ENCODE measurements around the gene BHLHE23. TPM values are rescaled to one million over a fixed set of nuclear protein-coding genes. Genes with fewer than 3 reads are reported as not detected.

Gene BHLHE23
- total RNA-seq, 1 donor from 2014 or later = not detected

DNA sequence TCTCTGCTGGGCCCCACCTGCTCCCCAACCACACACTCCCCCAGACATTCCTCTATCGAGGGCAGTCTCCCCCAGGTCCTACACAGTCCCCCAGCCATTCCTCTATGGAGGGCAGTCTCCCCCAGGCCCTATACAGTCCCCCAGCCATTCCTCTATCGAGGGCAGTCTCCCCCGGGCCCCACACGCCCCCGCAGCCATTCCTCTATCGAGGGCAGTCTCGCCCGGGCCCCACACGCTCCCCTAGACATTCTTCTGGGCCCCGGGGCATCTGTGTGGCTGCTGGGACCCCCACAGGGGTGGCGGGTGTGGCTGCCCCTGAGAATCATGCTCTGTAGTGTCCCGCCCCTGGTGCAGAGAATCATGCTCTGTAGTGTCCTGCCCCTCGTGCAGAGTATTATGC is 43.6 kb upstream of the BHLHE23 start:
- Histone ChIP-seq H3K36me3 (ENCODE audit: control insufficient read depth in 3 of 3, insufficient read depth in 3 of 3, low read length in 3 of 3) (no peaks in the 10 kb centered on the region), H3K27me3 (ENCODE audit: control insufficient read depth in 3 of 3, insufficient read depth in 3 of 3, low read length in 3 of 3) (peaks cover 43 to 72% (median 49%) of the 10 kb centered on the region in 3 donors), H3K9me3 (ENCODE audit: control insufficient read depth in 3 of 3, low read length in 3 of 3) (peaks cover 0 to 3% (median 0%) of the 10 kb centered on the region in 3 donors), H3K4me1 (ENCODE audit: control insufficient read depth in 3 of 3, insufficient read depth in 3 of 3, low read length in 3 of 3) (no peaks in the 10 kb centered on the region), H3K9ac (ENCODE audit: low read depth in 1 of 3, low read length in 3 of 3) (no peak overlapping the region), H3K4me3 (ENCODE audit: low read length in 3 of 3) (no peak overlapping the region), H3K27ac (ENCODE audit: low read depth, low read length) (no peak overlapping the region)

DNA sequence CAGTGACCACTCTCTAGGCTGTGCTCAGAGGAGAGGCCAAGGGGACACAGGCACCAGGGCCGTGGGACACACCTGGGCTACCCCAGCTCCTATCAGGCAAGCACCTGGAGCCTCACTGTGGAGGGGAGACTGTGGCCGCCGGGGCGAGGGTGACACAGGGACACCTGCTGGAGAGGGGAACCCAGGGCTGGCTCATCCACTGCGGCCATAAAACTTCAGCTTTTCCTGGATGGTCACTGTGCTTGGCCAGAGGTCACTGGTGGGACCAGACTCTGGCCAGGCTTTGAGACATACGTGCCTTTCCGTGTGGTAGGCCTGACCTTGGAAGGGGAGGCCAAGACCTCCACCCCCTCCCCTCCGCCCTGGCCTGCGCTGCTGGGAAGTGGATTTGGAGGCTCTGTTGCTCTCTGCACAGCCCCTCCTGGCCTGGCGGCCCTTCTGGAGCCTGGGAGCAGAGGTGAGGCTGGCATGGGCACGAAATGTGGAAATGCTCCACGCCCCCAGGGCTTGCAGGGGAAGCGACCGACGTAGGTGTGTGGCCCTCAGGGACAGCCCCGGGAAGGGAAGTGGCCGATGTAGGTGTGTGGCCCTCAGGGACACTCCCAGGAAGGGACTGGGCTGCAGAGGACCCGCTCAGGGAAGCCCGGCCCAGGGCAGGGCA is 42.9 kb upstream of the BHLHE23 start:
- Histone ChIP-seq H3K27ac (ENCODE audit: low read depth, low read length) (no peak overlapping the region), H3K4me1 (ENCODE audit: control insufficient read depth in 3 of 3, insufficient read depth in 3 of 3, low read length in 3 of 3) (no peaks in the 10 kb centered on the region), H3K4me3 (ENCODE audit: low read length in 3 of 3) (no peak overlapping the region), H3K9ac (ENCODE audit: low read depth in 1 of 3, low read length in 3 of 3) (no peak overlapping the region), H3K27me3 (ENCODE audit: control insufficient read depth in 3 of 3, insufficient read depth in 3 of 3, low read length in 3 of 3) (peaks cover 46 to 72% (median 56%) of the 10 kb centered on the region in 3 donors), H3K36me3 (ENCODE audit: control insufficient read depth in 3 of 3, insufficient read depth in 3 of 3, low read length in 3 of 3) (no peaks in the 10 kb centered on the region), H3K9me3 (ENCODE audit: control insufficient read depth in 3 of 3, low read length in 3 of 3) (peaks cover 0 to 3% (median 0%) of the 10 kb centered on the region in 3 donors)

- H3K36me3 ChIP-seq (ENCODE audit: control insufficient read depth in 3 of 3, insufficient read depth in 3 of 3, low read length in 3 of 3) = no peaks in the 10 kb centered on the region
- no peak overlapping the region for H3K9ac ChIP-seq (ENCODE audit: low read depth in 1 of 3, low read length in 3 of 3)
- H3K4me1 ChIP-seq (ENCODE audit: control insufficient read depth in 3 of 3, insufficient read depth in 3 of 3, low read length in 3 of 3) = no peaks in the 10 kb centered on the region
- H3K27ac ChIP-seq (ENCODE audit: low read depth, low read length) = no peak overlapping the region
- peaks cover 0 to 3% (median 0%) of the 10 kb centered on the region in 3 donors for H3K9me3 ChIP-seq (ENCODE audit: control insufficient read depth in 3 of 3, low read length in 3 of 3)
- H3K27me3 ChIP-seq (ENCODE audit: control insufficient read depth in 3 of 3, insufficient read depth in 3 of 3, low read length in 3 of 3) = peaks cover 47 to 76% (median 61%) of the 10 kb centered on the region in 3 donors
- H3K4me3 ChIP-seq (ENCODE audit: low read length in 3 of 3) = no peak overlapping the region
Measured at GRCh38 chr20:63049191-63049518, 42.4 kb upstream of the BHLHE23 start.

DNA sequence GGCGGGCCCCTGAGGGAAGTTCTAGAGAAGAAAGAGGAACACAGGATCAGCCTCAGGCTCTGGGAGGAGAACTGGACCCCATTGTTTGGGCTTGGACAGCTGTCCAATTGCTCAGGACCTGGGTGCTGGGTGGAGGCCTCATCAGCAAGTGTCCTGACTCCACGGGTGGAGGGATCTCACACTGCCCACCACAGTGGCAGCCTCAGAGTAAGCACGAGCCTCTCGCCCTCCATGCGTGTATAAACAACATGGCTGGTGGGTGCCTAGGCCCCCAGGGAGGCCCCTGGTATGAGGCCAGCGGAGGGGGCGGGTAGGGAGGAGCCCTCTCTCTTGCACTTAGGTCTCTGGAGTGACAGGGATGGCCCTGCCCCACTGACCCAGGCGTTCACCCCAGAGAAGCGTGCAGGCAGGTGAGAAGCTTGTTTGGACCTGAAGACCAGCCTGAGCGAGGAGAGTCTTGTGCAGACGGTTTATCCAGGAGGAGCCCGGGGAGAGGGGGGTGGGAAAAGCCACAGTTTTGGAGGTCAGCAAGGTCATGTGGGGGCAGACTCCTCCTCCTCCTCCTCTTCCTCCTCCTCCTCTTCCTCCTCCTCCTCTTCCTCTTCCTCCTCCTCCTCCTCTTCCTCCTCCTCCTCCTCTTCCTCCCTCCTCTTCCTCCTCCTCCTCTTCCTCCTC is 41.9 kb upstream of the BHLHE23 start:
- H3K4me1 ChIP-seq (ENCODE audit: control insufficient read depth in 3 of 3, insufficient read depth in 3 of 3, low read length in 3 of 3) = no peaks in the 10 kb centered on the region

GRCh38 chr20:63047946-63048345 is 41.2 kb upstream of the BHLHE23 start:
- Histone ChIP-seq H3K36me3 (ENCODE audit: control insufficient read depth in 3 of 3, insufficient read depth in 3 of 3, low read length in 3 of 3) (no peaks in the 10 kb centered on the region), H3K27me3 (ENCODE audit: control insufficient read depth in 3 of 3, insufficient read depth in 3 of 3, low read length in 3 of 3) (peaks cover 56 to 85% (median 68%) of the 10 kb centered on the region in 3 donors), H3K4me1 (ENCODE audit: control insufficient read depth in 3 of 3, insufficient read depth in 3 of 3, low read length in 3 of 3) (no peaks in the 10 kb centered on the region), H3K9me3 (ENCODE audit: control insufficient read depth in 3 of 3, low read length in 3 of 3) (peaks cover 0 to 3% (median 0%) of the 10 kb centered on the region in 3 donors), H3K9ac (ENCODE audit: low read depth in 1 of 3, low read length in 3 of 3) (no peak overlapping the region), H3K4me3 (ENCODE audit: low read length in 3 of 3) (no peak overlapping the region), H3K27ac (ENCODE audit: low read depth, low read length) (no peak overlapping the region)

More for the DNA sequence above, 41.9 kb upstream of the BHLHE23 start:
- H3K27me3 ChIP-seq (ENCODE audit: control insufficient read depth in 3 of 3, insufficient read depth in 3 of 3, low read length in 3 of 3) = peaks cover 50 to 81% (median 66%) of the 10 kb centered on the region in 3 donors
- peaks cover 0 to 3% (median 0%) of the 10 kb centered on the region in 3 donors for H3K9me3 ChIP-seq (ENCODE audit: control insufficient read depth in 3 of 3, low read length in 3 of 3)
- no peaks in the 10 kb centered on the region for H3K36me3 ChIP-seq (ENCODE audit: control insufficient read depth in 3 of 3, insufficient read depth in 3 of 3, low read length in 3 of 3)
- no peak overlapping the region for H3K9ac ChIP-seq (ENCODE audit: low read depth in 1 of 3, low read length in 3 of 3)
- H3K27ac ChIP-seq (ENCODE audit: low read depth, low read length) = no peak overlapping the region
- no peak overlapping the region for H3K4me3 ChIP-seq (ENCODE audit: low read length in 3 of 3)

DNA sequence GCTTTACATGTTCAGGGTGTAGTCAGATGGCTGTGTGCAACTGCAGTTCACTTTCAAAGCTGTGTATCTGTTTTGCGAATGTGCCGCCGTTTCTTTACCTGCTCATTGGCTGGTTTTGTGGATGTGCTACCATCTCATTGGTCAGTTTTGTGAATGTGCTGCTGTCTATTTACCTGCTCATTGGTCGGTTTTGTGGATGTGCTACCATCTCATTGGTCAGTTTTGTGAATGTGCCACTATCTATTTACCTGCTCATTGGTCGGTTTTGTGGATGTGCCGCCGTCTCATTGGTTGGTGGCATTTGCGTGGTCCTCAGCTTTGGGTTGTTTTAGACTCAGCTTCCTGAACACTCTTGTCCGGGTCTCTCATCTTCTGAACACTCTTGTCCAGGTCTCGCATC is 40.5 kb upstream of the BHLHE23 start:
- no peak overlapping the region for H3K9ac ChIP-seq (ENCODE audit: low read depth in 1 of 3, low read length in 3 of 3)
- H3K4me1 ChIP-seq (ENCODE audit: control insufficient read depth in 3 of 3, insufficient read depth in 3 of 3, low read length in 3 of 3) = no peaks in the 10 kb centered on the region
- H3K9me3 ChIP-seq (ENCODE audit: control insufficient read depth in 3 of 3, low read length in 3 of 3) = peaks cover 0 to 3% (median 0%) of the 10 kb centered on the region in 3 donors
- H3K27ac ChIP-seq (ENCODE audit: low read depth, low read length) = no peak overlapping the region
- H3K4me3 ChIP-seq (ENCODE audit: low read length in 3 of 3) = no peak overlapping the region
- H3K27me3 ChIP-seq (ENCODE audit: control insufficient read depth in 3 of 3, insufficient read depth in 3 of 3, low read length in 3 of 3) = peaks cover 56 to 80% (median 72%) of the 10 kb centered on the region in 3 donors
- H3K36me3 ChIP-seq (ENCODE audit: control insufficient read depth in 3 of 3, insufficient read depth in 3 of 3, low read length in 3 of 3) = no peaks in the 10 kb centered on the region

- Histone ChIP-seq H3K27ac (ENCODE audit: low read depth, low read length) (no peak overlapping the region), H3K9me3 (ENCODE audit: control insufficient read depth in 3 of 3, low read length in 3 of 3) (peaks cover 0 to 3% (median 0%) of the 10 kb centered on the region in 3 donors), H3K36me3 (ENCODE audit: control insufficient read depth in 3 of 3, insufficient read depth in 3 of 3, low read length in 3 of 3) (no peaks in the 10 kb centered on the region), H3K9ac (ENCODE audit: low read depth in 1 of 3, low read length in 3 of 3) (no peak overlapping the region), H3K4me1 (ENCODE audit: control insufficient read depth in 3 of 3, insufficient read depth in 3 of 3, low read length in 3 of 3) (no peaks in the 10 kb centered on the region), H3K4me3 (ENCODE audit: low read length in 3 of 3) (no peak overlapping the region), H3K27me3 (ENCODE audit: control insufficient read depth in 3 of 3, insufficient read depth in 3 of 3, low read length in 3 of 3) (peaks cover 52 to 78% (median 71%) of the 10 kb centered on the region in 3 donors)
Measured at GRCh38 chr20:63046841-63047240, 40.1 kb upstream of the BHLHE23 start.

DNA sequence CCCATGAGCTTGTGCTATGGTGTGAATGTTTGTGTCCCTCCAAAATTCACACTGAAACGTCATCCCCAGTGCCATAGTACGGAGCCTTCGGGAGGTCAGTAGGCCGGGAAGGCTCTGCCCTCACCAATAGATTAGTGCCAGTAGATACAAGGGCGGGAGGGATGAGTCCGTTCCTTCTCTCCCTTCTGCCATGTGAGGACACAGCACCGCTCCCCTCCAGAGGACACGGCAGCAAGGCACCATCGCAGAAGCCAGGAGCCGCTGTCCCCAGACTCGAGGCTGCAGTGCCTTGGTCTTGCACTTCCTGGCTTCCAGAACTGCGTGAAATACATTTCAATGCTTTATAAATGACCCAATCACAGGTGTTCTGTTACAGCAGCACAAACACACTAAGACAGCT is 39.2 kb upstream of the BHLHE23 start:
- Histone ChIP-seq H3K27ac (ENCODE audit: low read depth, low read length) (no peak overlapping the region), H3K4me1 (ENCODE audit: control insufficient read depth in 3 of 3, insufficient read depth in 3 of 3, low read length in 3 of 3) (no peaks in the 10 kb centered on the region), H3K9me3 (ENCODE audit: control insufficient read depth in 3 of 3, low read length in 3 of 3) (peaks cover 0 to 3% (median 0%) of the 10 kb centered on the region in 3 donors), H3K4me3 (ENCODE audit: low read length in 3 of 3) (no peak overlapping the region), H3K9ac (ENCODE audit: low read depth in 1 of 3, low read length in 3 of 3) (no peak overlapping the region), H3K36me3 (ENCODE audit: control insufficient read depth in 3 of 3, insufficient read depth in 3 of 3, low read length in 3 of 3) (no peaks in the 10 kb centered on the region), H3K27me3 (ENCODE audit: control insufficient read depth in 3 of 3, insufficient read depth in 3 of 3, low read length in 3 of 3) (peaks cover 47 to 71% (median 67%) of the 10 kb centered on the region in 3 donors)

DNA sequence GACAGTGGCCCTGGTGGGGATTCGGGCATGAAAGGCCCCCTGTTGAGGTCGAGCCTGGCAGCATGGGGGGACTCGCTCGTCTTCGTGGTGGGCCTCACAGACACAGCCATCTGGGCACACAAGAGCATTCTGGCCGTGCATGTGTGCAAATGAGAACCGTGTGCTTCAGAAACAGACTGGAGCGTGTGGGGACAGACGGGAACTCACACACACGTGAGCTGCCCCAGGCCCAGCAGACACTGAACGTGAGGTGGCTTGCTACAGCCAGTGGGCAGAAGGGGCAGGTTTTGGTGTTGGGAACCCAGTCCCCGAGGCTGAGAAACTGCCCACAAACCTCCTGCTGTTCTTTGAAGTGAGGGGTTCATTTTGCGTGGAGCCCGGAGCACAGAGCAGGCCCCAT is 38.6 kb upstream of the BHLHE23 start:
- H3K9me3 ChIP-seq (ENCODE audit: control insufficient read depth in 3 of 3, low read length in 3 of 3) = no peaks in the 10 kb centered on the region
- H3K9ac ChIP-seq (ENCODE audit: low read depth in 1 of 3, low read length in 3 of 3) = no peak overlapping the region
- H3K27ac ChIP-seq (ENCODE audit: low read depth, low read length) = no peak overlapping the region
- peaks cover 44 to 69% (median 65%) of the 10 kb centered on the region in 3 donors for H3K27me3 ChIP-seq (ENCODE audit: control insufficient read depth in 3 of 3, insufficient read depth in 3 of 3, low read length in 3 of 3)
- no peaks in the 10 kb centered on the region for H3K36me3 ChIP-seq (ENCODE audit: control insufficient read depth in 3 of 3, insufficient read depth in 3 of 3, low read length in 3 of 3)
- no peaks in the 10 kb centered on the region for H3K4me1 ChIP-seq (ENCODE audit: control insufficient read depth in 3 of 3, insufficient read depth in 3 of 3, low read length in 3 of 3)
- no peak overlapping the region for H3K4me3 ChIP-seq (ENCODE audit: low read length in 3 of 3)

DNA sequence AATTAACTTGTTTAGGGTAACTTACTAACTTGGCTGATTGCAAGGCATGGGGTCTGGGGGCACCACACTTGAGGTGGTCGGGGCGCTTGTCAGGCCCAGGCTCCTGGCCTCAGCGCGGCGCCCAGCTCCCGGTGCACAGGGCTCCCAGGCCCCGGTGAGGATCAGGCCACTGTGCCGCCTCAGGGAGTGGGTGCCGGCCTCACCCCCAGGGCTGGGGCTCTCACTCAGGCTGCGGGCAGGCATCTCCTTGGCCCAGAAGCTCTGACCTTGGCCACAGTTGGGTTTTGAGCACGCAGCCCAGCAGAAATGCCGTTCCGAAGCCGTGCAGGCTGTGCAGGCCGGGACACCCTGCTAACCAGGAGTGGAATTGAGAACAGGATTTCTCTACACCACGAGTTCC is 37.8 kb upstream of the BHLHE23 start:
- no peak overlapping the region for H3K9ac ChIP-seq (ENCODE audit: low read depth in 1 of 3, low read length in 3 of 3)
- H3K27ac ChIP-seq (ENCODE audit: low read depth, low read length) = no peak overlapping the region
- H3K27me3 ChIP-seq (ENCODE audit: control insufficient read depth in 3 of 3, insufficient read depth in 3 of 3, low read length in 3 of 3) = peaks cover 44 to 67% (median 57%) of the 10 kb centered on the region in 3 donors
- no peaks in the 10 kb centered on the region for H3K9me3 ChIP-seq (ENCODE audit: control insufficient read depth in 3 of 3, low read length in 3 of 3)
- H3K36me3 ChIP-seq (ENCODE audit: control insufficient read depth in 3 of 3, insufficient read depth in 3 of 3, low read length in 3 of 3) = no peaks in the 10 kb centered on the region
- no peak overlapping the region for H3K4me3 ChIP-seq (ENCODE audit: low read length in 3 of 3)
- no peaks in the 10 kb centered on the region for H3K4me1 ChIP-seq (ENCODE audit: control insufficient read depth in 3 of 3, insufficient read depth in 3 of 3, low read length in 3 of 3)
